Measurements from ENCODE around the gene SYT15.
A peak's percentile ranks its signal among the peaks of the same experiment; 100 is the strongest.

Gene SYT15

DNA sequence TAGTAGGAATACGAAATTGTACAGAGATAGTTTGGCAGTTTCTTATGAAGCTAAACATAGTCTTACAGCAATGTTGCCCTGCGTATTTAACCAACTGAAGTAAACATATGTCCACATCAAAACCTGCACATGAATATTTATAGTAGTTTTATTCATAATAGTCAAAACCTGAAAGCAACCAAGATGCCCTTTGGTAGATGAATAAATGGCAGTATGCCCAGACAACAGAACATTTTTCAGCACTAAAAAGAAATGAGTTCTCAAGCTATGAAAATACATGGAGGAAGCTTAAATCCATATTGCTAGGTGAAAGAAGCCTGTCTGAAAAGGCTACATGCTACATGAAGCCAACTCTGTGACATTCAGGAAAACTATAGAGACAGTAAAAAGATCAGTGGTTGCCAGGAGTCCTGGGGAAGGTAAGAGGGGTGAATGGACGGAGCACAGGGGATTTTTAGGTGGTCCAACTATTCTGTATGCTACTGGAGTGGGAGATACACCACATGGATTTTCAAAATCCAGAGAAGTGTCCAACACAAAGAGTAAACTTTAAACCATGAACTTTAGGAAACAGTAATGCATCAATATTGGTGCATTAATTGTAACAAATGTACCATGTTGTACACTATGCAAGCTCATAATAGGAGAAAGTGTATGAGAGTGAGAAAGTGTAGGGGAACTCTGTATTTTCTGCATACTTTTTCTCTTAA lies 40.1 kb upstream of the SYT15 start:
- Histone ChIP-seq H3K36me3 (ENCODE audit: control insufficient read depth in 1 of 2, insufficient read depth in 2 of 2, low read length in 2 of 2) (no peaks in the 10 kb centered on the region), H3K4me1 (ENCODE audit: control insufficient read depth in 1 of 2, insufficient read depth in 2 of 2, low read length in 2 of 2) (peaks cover 15% of the 10 kb centered on the region in 2 donors), H3K9me3 (ENCODE audit: control insufficient read depth in 1 of 2, low read length in 2 of 2) (no peaks in the 10 kb centered on the region), H3K9ac (ENCODE audit: low read depth in 1 of 2, low read length in 2 of 2) (no peak overlapping the region), H3K27me3 (ENCODE audit: control insufficient read depth in 1 of 2, insufficient read depth in 2 of 2, low read length in 2 of 2) (peaks cover 0 to 5% of the 10 kb centered on the region in 2 donors), H3K27ac (ENCODE audit: low read depth, low read length) (no peak overlapping the region), H3K4me3 (ENCODE audit: low read depth in 1 of 2, low read length in 2 of 2) (no peak overlapping the region)

DNA sequence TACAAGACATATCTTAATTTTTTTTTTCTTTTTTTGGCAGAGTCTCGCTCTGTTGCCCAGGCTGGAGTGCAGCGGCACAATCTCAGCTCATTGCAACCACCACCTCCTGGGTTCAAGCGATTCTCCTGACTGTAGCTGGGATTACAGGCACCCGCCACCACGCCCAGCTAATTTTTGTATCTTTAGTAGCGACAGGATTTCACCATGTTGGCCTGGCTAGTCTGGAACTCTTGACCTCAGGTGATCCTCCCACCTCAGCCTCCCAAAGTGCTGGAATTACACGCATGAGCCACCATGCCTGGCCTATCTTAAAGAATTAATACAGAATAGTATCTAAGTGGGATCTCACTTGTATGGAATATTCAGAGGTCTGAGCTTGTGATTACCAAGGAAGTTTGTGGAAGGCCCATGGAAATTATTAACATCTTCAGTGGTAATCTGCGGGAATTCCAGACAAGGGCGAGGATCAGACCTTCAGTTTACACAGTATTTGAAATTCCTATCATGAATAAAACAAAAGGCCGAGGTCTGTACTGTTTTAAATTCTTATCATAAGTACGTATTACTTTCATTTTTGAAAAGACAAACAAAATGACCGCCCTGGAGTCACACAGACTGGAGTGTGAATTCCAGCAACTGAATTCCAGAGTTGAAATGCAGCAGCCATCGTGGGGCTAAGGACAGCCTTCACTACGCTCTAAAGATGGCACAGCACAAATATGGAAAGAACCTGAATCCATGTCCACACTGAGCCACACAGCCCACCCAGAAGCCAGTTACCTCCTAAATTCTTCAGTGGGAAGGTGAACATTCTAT lies 39.1 kb upstream of the SYT15 start:
- Histone ChIP-seq H3K9me3 (ENCODE audit: control insufficient read depth in 1 of 2, low read length in 2 of 2) (no peaks in the 10 kb centered on the region), H3K36me3 (ENCODE audit: control insufficient read depth in 1 of 2, insufficient read depth in 2 of 2, low read length in 2 of 2) (no peaks in the 10 kb centered on the region), H3K4me1 (ENCODE audit: control insufficient read depth in 1 of 2, insufficient read depth in 2 of 2, low read length in 2 of 2) (peaks cover 15% of the 10 kb centered on the region in 2 donors), H3K27me3 (ENCODE audit: control insufficient read depth in 1 of 2, insufficient read depth in 2 of 2, low read length in 2 of 2) (peaks cover 0 to 5% of the 10 kb centered on the region in 2 donors), H3K27ac (ENCODE audit: low read depth, low read length) (peak overlapping the region; percentile 23), H3K9ac (ENCODE audit: low read depth in 1 of 2, low read length in 2 of 2) (peak overlapping the region in 1 of 2 donors; percentile 10), H3K4me3 (ENCODE audit: low read depth in 1 of 2, low read length in 2 of 2) (peak overlapping the region; percentile 5 to 28)

DNA sequence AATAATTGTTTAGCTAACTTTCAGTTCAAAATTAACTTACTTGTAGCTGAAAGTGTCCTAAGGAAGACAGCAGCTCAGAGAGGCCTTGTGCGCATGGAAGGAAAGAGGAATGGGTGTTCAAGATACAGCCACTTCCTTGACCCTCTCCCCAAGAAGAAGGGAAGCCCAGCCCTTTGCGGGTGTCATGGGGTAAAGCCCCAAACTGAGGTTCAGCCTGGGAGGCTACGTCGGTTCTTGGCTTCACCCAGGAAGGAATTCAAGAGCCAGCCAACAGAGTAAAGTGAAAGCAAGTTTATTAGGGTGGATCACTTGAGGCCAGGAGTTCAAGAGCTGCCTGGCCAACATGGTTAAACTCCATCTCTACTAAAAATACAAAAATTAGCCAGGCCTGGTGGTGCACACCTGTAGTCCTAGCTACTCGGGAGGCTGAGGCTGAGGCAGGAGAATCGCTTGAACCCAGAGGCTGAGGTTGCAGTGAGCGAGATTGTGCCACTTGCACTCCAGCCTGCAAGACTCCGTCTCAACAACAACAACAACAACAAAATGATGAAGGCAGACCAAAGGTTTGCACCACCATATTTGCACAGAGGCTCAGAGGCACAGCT lies 38.4 kb upstream of the SYT15 start:
- Histone ChIP-seq H3K36me3 (ENCODE audit: control insufficient read depth in 1 of 2, insufficient read depth in 2 of 2, low read length in 2 of 2) (no peaks in the 10 kb centered on the region), H3K27me3 (ENCODE audit: control insufficient read depth in 1 of 2, insufficient read depth in 2 of 2, low read length in 2 of 2) (peaks cover 0 to 5% of the 10 kb centered on the region in 2 donors), H3K27ac (ENCODE audit: low read depth, low read length) (no peak overlapping the region), H3K4me1 (ENCODE audit: control insufficient read depth in 1 of 2, insufficient read depth in 2 of 2, low read length in 2 of 2) (peaks cover 15 to 19% of the 10 kb centered on the region in 2 donors), H3K9ac (ENCODE audit: low read depth in 1 of 2, low read length in 2 of 2) (peak overlapping the region in 1 of 2 donors; percentile 10), H3K4me3 (ENCODE audit: low read depth in 1 of 2, low read length in 2 of 2) (peak overlapping the region; percentile 5 to 28), H3K9me3 (ENCODE audit: control insufficient read depth in 1 of 2, low read length in 2 of 2) (no peaks in the 10 kb centered on the region)

DNA sequence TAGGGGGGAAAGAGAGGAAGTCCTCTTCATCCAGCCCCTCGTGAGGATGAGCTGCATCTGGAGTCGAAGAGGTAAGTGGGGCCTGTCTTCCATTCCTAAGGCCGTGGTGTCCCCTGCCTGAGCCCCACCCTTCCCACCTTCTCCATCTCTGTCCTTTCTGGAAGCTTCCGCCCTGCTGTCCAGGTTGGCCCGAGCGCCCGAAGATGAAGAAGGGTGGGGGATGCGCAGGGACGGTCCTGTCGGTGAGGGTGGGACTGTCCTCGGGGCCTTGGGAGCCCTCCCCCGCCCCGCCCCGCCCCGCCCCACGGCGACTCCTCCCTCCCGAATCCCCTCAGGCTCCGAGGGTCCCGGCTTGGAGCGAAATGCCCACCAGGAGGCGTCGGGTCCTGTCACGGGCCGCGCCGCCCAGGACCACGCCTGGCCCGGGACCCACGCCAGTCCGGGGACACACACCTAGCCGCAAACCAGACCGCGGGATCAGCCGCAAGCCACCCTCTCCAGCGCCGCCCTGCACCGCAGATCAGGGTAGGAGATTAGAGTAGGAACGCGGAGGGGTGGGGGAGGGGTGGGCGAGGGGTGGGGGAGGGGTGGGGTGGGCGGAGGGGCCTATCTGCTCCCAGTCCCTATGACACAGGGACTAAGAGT lies 37.8 kb upstream of the SYT15 start:
- no peak overlapping the region for H3K27ac ChIP-seq (ENCODE audit: low read depth, low read length)
- H3K4me1 ChIP-seq (ENCODE audit: control insufficient read depth in 1 of 2, insufficient read depth in 2 of 2, low read length in 2 of 2): peaks cover 15 to 19% of the 10 kb centered on the region in 2 donors
- H3K9ac ChIP-seq (ENCODE audit: low read depth in 1 of 2, low read length in 2 of 2): no peak overlapping the region

DNA sequence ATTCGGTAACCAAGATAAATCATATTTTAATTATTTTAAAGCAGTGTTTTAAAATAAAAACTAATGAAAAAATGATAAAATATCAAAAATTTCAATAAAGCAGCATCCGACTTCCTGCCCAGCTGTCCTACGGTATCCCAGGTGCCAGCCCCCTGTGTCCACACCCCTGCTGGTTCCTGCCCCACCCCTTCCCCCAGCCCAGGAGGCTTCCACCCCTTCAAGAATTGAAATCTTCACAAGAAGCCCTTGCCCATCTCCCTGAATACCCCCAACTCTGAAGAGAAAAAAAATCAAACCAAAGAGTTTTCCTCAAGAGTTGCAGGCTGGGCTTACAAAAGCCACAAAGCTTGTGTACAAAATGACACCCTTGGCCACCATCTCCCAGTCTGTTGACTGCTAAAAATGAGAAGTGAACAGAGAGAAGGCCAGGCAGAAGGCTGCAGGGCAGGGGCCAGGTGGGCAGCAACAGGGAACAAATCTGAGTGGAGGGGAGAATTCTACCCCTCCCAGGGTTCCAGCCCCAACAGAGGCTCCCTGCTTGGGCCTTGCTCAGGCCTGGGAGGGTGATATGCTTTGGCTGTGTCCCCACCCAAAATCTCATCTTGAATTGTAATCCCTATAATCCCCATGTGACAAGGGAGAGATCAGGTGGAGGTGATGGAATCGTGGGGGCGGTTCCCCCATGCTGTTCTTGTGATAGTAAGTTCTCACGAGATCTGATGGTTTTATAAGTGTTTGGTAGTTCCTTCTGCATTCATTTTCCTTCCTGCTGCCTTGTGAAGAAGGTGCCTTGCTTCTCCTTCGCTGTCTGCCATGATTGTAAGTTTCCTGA lies 37.0 kb upstream of the SYT15 start:
- H3K4me3 ChIP-seq (ENCODE audit: low read depth in 1 of 2, low read length in 2 of 2): no peak overlapping the region
- H3K27me3 ChIP-seq (ENCODE audit: control insufficient read depth in 1 of 2, insufficient read depth in 2 of 2, low read length in 2 of 2): peaks cover 0 to 7% of the 10 kb centered on the region in 2 donors
- H3K27ac ChIP-seq (ENCODE audit: low read depth, low read length): no peak overlapping the region
- H3K9ac ChIP-seq (ENCODE audit: low read depth in 1 of 2, low read length in 2 of 2): no peak overlapping the region
- H3K36me3 ChIP-seq (ENCODE audit: control insufficient read depth in 1 of 2, insufficient read depth in 2 of 2, low read length in 2 of 2): no peaks in the 10 kb centered on the region
- H3K4me1 ChIP-seq (ENCODE audit: control insufficient read depth in 1 of 2, insufficient read depth in 2 of 2, low read length in 2 of 2): peaks cover 15 to 19% of the 10 kb centered on the region in 2 donors
- H3K9me3 ChIP-seq (ENCODE audit: control insufficient read depth in 1 of 2, low read length in 2 of 2): no peaks in the 10 kb centered on the region

More for the DNA sequence above, 37.8 kb upstream of the SYT15 start:
- Histone ChIP-seq H3K27me3 (ENCODE audit: control insufficient read depth in 1 of 2, insufficient read depth in 2 of 2, low read length in 2 of 2) (peaks cover 0 to 8% of the 10 kb centered on the region in 2 donors), H3K36me3 (ENCODE audit: control insufficient read depth in 1 of 2, insufficient read depth in 2 of 2, low read length in 2 of 2) (no peaks in the 10 kb centered on the region), H3K9me3 (ENCODE audit: control insufficient read depth in 1 of 2, low read length in 2 of 2) (no peaks in the 10 kb centered on the region), H3K4me3 (ENCODE audit: low read depth in 1 of 2, low read length in 2 of 2) (no peak overlapping the region)

DNA sequence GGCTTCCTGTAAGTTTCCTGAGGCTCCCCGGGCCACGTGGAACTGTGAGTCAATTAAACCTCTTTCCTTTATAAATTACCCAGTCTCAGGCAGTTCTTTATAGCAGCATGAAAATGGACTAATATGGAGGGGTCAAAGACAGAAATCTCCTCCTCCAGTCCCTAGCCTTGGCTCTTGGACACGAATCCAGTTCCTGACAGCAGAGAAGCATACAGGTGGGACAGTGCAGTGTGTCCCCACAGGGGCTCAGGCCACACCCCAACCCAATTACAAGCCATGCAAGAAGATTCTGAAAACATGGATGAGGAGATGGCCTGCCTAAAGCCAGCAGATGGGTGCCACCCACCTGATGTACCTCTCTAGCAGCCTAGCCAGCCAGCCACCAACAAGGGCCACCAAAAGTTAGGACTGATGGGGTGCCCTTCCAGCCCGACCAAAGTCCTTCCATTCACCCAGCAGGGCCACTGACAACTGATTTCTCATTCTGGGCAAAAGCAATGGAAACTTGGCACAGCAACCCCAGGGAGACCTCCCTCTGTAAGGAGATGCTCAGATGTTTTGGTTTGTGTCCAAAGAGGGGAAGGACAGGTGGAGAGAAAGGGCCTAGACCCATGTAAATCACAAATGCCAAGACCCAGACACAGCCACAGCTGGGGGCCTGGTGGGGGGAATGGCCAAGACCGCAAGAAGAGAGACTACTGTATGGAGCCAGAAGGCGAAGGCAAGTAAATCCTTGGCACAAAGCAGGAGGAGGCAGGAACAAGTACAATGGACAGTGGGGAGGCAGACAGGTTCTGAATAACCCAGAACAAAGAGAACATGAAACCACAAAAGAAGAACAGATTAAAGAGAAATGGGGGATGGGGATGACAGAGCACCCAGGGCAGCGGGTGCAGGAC lies 36.1 kb upstream of the SYT15 start:
- Histone ChIP-seq H3K36me3 (ENCODE audit: control insufficient read depth in 1 of 2, insufficient read depth in 2 of 2, low read length in 2 of 2) (no peaks in the 10 kb centered on the region), H3K9me3 (ENCODE audit: control insufficient read depth in 1 of 2, low read length in 2 of 2) (no peaks in the 10 kb centered on the region), H3K4me3 (ENCODE audit: low read depth in 1 of 2, low read length in 2 of 2) (no peak overlapping the region), H3K9ac (ENCODE audit: low read depth in 1 of 2, low read length in 2 of 2) (no peak overlapping the region), H3K4me1 (ENCODE audit: control insufficient read depth in 1 of 2, insufficient read depth in 2 of 2, low read length in 2 of 2) (peaks cover 15 to 19% of the 10 kb centered on the region in 2 donors), H3K27ac (ENCODE audit: low read depth, low read length) (no peak overlapping the region), H3K27me3 (ENCODE audit: control insufficient read depth in 1 of 2, insufficient read depth in 2 of 2, low read length in 2 of 2) (peaks cover 0 to 6% of the 10 kb centered on the region in 2 donors)

DNA sequence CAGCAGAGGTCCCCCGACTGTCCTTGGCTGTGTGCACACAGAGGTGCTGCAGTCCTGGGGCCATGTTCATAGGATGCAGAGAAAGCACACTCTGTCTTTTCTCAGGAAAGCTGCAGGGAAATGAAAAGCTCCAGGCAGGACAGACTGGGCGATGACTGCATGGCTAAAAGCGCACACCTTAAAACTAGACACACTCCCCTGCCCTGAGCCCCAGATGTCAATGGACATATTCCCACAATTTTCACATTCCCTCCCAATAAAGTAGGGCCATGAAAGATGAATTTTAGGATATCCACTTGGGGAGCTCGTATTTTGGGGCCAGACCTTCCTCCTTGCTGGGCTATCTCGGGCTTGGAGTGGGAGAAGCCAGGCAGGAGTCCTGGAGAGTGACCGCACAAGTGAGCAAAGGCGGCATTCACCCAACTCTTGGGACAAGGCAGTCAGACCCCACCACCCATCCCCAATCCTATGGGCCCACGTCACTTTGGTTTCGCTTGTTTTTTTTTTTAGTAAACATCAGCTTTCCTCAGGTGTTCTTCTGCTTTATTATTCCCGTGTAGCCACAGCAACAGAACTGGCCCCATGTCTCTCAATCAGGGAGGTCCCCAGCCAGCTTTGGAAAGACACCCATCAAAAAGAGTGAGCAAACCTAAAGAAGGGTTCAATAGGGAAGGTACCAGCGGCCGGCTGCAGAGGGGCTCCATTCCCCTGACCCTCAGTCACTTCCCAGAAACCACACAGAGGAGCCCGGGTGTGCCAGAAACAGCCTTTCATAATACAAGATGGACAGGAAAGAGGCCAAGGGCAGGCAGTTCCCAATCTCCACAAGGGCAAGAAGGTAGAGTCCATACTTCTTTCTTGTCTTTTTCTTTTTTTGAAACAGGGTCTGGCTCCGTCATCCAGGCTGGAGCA lies 35.2 kb upstream of the SYT15 start:
- Histone ChIP-seq H3K27me3 (ENCODE audit: control insufficient read depth in 1 of 2, insufficient read depth in 2 of 2, low read length in 2 of 2) (peaks cover 0 to 6% of the 10 kb centered on the region in 2 donors), H3K36me3 (ENCODE audit: control insufficient read depth in 1 of 2, insufficient read depth in 2 of 2, low read length in 2 of 2) (no peaks in the 10 kb centered on the region), H3K27ac (ENCODE audit: low read depth, low read length) (no peak overlapping the region), H3K9me3 (ENCODE audit: control insufficient read depth in 1 of 2, low read length in 2 of 2) (no peaks in the 10 kb centered on the region), H3K9ac (ENCODE audit: low read depth in 1 of 2, low read length in 2 of 2) (no peak overlapping the region), H3K4me1 (ENCODE audit: control insufficient read depth in 1 of 2, insufficient read depth in 2 of 2, low read length in 2 of 2) (peaks cover 15 to 19% of the 10 kb centered on the region in 2 donors), H3K4me3 (ENCODE audit: low read depth in 1 of 2, low read length in 2 of 2) (no peak overlapping the region)

DNA sequence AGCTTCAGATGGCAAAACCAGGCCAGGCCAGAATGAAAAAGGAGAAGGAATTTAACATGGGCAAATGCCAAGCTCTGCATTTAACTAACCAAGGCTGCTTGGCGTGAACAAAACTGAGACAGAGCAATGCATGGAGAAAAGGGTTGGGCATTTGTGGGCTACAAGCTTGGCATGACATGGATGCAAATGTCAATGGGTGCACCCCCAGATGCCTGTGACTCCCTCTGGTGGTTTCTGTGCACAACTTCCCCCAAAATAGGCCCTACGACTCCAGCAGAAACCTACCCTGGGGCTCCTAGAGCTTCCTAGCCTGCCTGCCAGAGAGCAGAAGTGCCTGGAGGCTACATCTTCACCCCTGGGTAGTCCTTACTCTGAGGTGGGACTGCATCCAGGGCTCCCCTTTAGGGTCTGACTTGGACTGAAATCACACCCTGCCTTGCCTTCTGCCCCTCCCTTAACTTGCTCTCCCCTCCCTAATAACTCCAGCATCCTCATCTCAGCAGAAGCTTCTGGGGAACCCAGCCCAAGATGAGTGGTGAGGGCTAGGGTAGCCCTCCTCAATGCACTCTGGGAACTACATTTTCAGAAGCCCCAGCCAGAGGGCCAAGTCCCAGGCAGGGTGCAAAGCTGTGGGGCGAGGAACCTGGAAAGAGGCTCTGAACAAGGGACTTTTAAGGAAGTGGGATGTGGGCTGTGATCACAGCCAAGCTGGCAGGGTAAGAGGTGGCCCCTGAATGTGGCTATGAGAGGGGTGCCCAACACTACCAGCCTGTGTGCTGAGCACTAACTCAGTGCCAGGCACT lies 33.7 kb upstream of the SYT15 start:
- Histone ChIP-seq H3K27me3 (ENCODE audit: control insufficient read depth in 1 of 2, insufficient read depth in 2 of 2, low read length in 2 of 2) (peaks cover 0 to 6% of the 10 kb centered on the region in 2 donors), H3K9me3 (ENCODE audit: control insufficient read depth in 1 of 2, low read length in 2 of 2) (no peaks in the 10 kb centered on the region), H3K4me1 (ENCODE audit: control insufficient read depth in 1 of 2, insufficient read depth in 2 of 2, low read length in 2 of 2) (peaks cover 8 to 12% of the 10 kb centered on the region in 2 donors), H3K4me3 (ENCODE audit: low read depth in 1 of 2, low read length in 2 of 2) (no peak overlapping the region), H3K27ac (ENCODE audit: low read depth, low read length) (no peak overlapping the region), H3K9ac (ENCODE audit: low read depth in 1 of 2, low read length in 2 of 2) (no peak overlapping the region), H3K36me3 (ENCODE audit: control insufficient read depth in 1 of 2, insufficient read depth in 2 of 2, low read length in 2 of 2) (peaks cover 0 to 8% of the 10 kb centered on the region in 2 donors)
